ENCODE data around the gene ADH4.

The ADH4 gene

GRCh38 chr4:99074816-99075215 lies 69.3 kb downstream of the ADH4 start:
- no peak for TF ChIP-seq CTCF (conservative IDR thresholded peaks at IDR 0.05; ENCODE audit: low read depth, low read length)
- no peak for DNase-seq (ENCODE audit: low read depth)
- no peak overlapping the region for H3K4me3 ChIP-seq (ENCODE audit: low read depth, low read length)

All from choroid plexus epithelial cell (primary cell).